Esophagus squamous epithelium (tissue), 5 donors: Measurements from ENCODE around the gene PCGF2. TPM values are rescaled to one million over a fixed set of nuclear protein-coding genes. Genes with fewer than 3 reads are reported as not detected.

Experiments used
- DNase-seq: peaks from one replicate; lab custom pipeline; 2025; lab: John Stamatoyannopoulos, UW
- H3K27ac ChIP-seq, 4 donors: fragments of 200-600 bp; sonication (generic); one replicate each; pipeline ENCODE4 v1.5.1; 2016 to 2019; ENCODE audit warnings: mild to moderate bottlenecking in 1 of 4
- H3K27me3 ChIP-seq, 4 donors: fragments of 200-600 bp; sonication (generic); 1 replicate in 3 of 4; 2 replicates in 1 of 4; pipeline versions ENCODE4 v1.5.1 to v1.6.0; 2017 to 2021; ENCODE audit warnings: antibody characterized with exemption in 1 of 4
- H3K36me3 ChIP-seq, 3 donors: fragments of 200-600 bp; sonication (generic); one replicate each; pipeline ENCODE4 v1.5.1; 2016 to 2019
- H3K4me1 ChIP-seq, 3 donors: fragments of 200-600 bp; sonication (generic); one replicate each; pipeline ENCODE4 v1.5.1; 2017 to 2019
- H3K4me3 ChIP-seq, 4 donors: fragments of 200-600 bp; sonication (generic); 1 replicate in 3 of 4; 2 replicates in 1 of 4; pipeline ENCODE4 v1.5.1; 2016 to 2019; ENCODE audit warnings: mild to moderate bottlenecking in 2 of 4, moderate library complexity in 1 of 4
- H3K9me3 ChIP-seq, 3 donors: fragments of 200-600 bp; sonication (generic); one replicate each; pipeline ENCODE4 v1.5.1; 2016 to 2019
- CTCF ChIP-seq, 6 experiments: fragments of 450-650 bp in 4 of 6; fragments of 200-600 bp in 2 of 6; sonication (generic) in 2 of 6; IDR thresholded peaks; one replicate each; pipeline ENCODE4 v1.5.1; 2016 to 2019; ENCODE audit warnings: antibody characterized with exemption in 6 of 6, mild to moderate bottlenecking in 4 of 6, moderate library complexity in 4 of 6
- POLR2A ChIP-seq, 4 donors: fragments of 450-650 bp; IDR thresholded peaks; one replicate each; pipeline ENCODE4 v1.6.1; 2017; ENCODE audit warnings: antibody characterized with exemption in 4 of 4, mild to moderate bottlenecking in 4 of 4, moderate library complexity in 3 of 4
- WGBS, 2 donors: methylation state at CpG; one replicate each; pipeline ENCODE4 v1.1.5; 2018; 5-methylcytosine and 5-hydroxymethylcytosine counted together
- intact Hi-C: fragments of 100-400 bp; cut with DNase I; formaldehyde crosslinking; loops from one replicate; pipeline ENCODE4 v1.15.0; 2022
- total RNA-seq, 4 donors: library from RNA; depleted of rRNA; stranded (reverse); fragments of >200 nt; gene quantifications; one replicate each; pipeline ENCODE4 v1.1.0, GENCODE V29; 2016
- donor health status: DM: yes; HTN: yes; CAD: no.

PCGF2 gene
- total RNA-seq, 4 donors from 2014 or later, result 2.5 to 11.8 (median 3.4) TPM

DNA sequence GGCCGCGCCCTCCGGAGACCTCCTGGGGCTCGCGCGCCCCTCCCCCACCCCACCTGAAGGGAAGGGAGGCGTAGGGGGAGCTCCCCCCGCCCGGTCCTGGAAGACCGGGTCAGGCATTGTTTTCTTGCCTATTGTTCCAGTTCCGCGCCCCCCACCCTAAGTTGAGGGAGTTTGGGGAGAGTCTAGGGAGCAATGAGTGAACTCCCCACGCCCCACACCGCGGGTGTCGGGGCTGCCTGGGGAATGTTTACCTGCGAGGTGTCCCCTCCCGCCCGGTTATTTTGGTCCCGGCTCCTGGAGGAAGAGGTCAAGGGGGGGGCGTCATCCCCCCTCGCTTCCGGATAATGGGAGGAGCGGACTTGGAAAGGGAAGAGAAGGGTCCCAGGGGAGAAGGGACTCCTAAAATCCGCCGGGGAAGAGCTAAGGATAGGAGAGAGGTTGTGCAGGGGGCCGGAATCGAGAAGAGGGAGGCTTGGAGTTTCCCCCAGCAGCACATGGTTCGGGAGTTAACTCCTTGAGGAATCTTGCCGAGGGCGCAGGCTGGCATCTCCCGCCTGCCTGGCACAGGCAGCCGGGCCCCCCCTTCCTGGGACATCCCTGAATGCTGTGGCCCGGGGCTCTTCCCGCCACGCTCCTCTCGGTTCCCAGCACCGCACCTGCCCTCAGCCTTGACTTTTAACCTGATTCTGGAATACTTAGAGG, 42.2 kb downstream of the PCGF2 start:
- Histone ChIP-seq H3K4me3 (peak overlapping the region; percentile 76 to 94 (median 90)), H3K9me3 (no peaks in the 10 kb centered on the region), H3K27me3 (no peaks in the 10 kb centered on the region), H3K27ac (peak overlapping the region; percentile 96 to 98 (median 96)), H3K4me1 (peaks cover 10 to 74% (median 27%) of the 10 kb centered on the region in 3 donors), H3K36me3 (peaks cover 0 to 37% (median 4%) of the 10 kb centered on the region in 3 donors)
- 0% methylated on average over 12 to 14 of the region's 38 CpGs for WGBS, 2 donors
- intact Hi-C loops, result loop anchor here (2.0 kb wide), 1 partner anchor 31 kb away; the partner anchor contains the start of gene EPOP
- DNase-seq, result no peak
- TF ChIP-seq POLR2A (IDR thresholded peaks at IDR 0.05), result no peak
- no peak for TF ChIP-seq CTCF (IDR thresholded peaks at IDR 0.05)

- Histone ChIP-seq H3K27ac (peak overlapping the region; percentile 96 to 98 (median 96)), H3K4me1 (peaks cover 10 to 78% (median 28%) of the 10 kb centered on the region in 3 donors), H3K9me3 (no peaks in the 10 kb centered on the region), H3K4me3 (peak overlapping the region; percentile 76 to 94 (median 90)), H3K27me3 (no peaks in the 10 kb centered on the region), H3K36me3 (peaks cover 0 to 32% (median 4%) of the 10 kb centered on the region in 3 donors)
- intact Hi-C loops, result loop anchor here (2.0 kb wide), 1 partner anchor 31 kb away; the partner anchor contains the start of gene EPOP
- no peak for DNase-seq
- TF ChIP-seq CTCF (IDR thresholded peaks at IDR 0.05) (no peak), POLR2A (IDR thresholded peaks at IDR 0.05) (no peak)
- WGBS, 2 donors, result 0 to 1% methylated on average over 10 to 11 of the region's 32 CpGs
Measured at GRCh38 chr17:38705523-38705802, 42.7 kb downstream of the PCGF2 start.

DNA sequence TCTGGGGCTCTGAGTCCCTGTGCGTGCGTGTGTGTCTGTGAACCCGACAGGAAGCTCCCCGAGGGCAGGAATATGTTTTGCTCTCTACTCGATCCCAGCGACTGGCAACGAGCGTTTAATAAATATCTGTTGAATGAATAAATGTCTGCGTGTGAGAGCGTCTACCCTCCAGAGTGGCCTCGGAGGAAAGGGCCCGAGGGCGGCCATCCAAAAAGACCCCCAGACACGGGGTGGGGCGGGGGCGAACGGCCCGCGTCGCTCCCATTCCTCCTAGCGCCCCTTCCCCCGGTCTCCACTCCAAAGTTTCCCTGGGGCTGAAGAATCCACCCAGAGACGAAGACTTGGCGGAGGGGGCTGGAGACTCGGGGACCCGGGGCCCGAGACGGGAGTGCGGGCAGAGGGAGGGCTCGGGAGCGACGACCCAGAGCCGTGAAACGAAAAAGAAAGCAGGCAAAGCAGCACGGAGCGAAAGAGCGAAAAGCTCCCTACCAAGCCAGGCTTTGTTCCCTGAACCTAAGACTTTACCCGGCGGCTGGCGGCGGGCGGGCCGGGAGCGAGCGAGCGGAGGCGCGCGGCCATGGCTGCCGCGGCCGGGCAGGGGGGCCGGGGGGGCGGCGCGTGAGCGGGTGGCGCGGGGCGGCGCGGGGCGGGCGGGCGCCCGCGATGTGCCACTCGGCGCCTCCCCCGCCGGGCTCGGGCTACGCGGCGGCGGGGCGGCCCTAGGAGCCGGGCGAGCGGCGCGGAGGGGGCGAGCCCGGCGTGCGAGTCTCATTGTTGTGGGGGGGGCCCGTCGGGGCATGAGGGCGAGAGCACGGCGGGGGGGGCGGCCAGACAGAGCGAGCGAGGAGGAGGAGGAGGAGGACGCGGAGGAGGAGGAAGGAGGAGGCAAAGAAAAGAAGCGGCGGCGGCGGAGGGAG, 43.3 kb downstream of the PCGF2 start, which contains the start of gene MLLT6:
Gene MLLT6, plus strand, starts transcription at position 668 of the 917 bp plus-strand sequence. CDS start 360 bp downstream, outside the sequence.
- WGBS, 2 donors, result 0 to 1% methylated on average over 22 to 29 of the region's 100 CpGs
- intact Hi-C loops, result loop anchor here (2.0 kb wide), 1 partner anchor 30 kb away; the partner anchor contains the start of gene EPOP
- no peak for DNase-seq

DNA sequence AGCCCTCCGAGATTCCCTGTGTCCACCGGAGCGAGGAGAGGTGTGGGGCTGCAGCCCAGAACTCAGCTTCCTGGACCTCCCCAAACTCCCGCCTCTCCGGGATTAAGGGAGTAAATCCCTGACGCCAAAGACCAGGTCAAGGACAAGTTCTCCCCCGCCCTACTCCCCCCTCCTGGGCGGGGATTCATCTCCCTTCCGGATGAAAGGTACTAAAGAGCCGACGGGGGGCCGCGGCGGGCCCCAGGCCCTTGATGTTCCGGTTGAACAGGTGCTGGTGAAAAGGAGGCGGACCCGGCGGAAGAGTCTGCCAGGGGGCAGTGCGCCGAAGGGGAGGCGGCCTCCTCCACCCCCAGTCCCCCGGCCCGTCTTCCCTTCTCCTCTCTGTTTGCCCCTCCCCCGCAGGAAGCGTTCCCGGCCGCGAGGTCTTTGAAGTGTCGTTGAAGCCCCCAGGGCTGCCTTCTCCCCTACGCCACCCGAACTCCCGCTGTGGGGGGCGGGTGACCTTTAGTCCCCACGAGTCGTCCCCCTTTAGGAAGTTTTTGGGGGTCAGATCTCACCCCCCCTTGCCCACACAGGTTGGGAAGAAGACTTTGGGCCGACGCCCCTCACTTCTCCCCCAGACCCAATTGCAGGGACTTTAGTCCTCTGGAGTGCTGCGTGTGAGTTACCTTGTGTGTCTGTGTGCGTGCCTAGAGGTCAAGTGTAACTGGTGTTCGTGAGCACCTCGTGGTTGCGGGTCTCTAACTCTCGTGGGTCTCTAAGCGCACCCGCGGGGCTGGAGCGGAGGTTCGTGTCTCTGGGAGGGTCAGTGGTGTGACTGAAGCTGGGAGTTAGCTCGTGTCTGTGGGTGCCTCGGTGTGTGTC, 44.2 kb downstream of the PCGF2 start:
- peaks cover 0 to 17% (median 0%) of the 10 kb centered on the region in 3 donors for H3K36me3 ChIP-seq
- H3K9me3 ChIP-seq, result no peaks in the 10 kb centered on the region
- intact Hi-C loops, result loop anchor here (2.0 kb wide), 1 partner anchor 29 kb away; the partner anchor contains the start of gene EPOP
- H3K27me3 ChIP-seq, result no peaks in the 10 kb centered on the region
- TF ChIP-seq POLR2A (IDR thresholded peaks at IDR 0.05), result peak in 3 of 4 donors; percentile 3 to 48 (median 24)
- TF ChIP-seq CTCF (IDR thresholded peaks at IDR 0.05), result no peak
- H3K27ac ChIP-seq, result peak overlapping the region; percentile 96 to 98 (median 96)
- WGBS, 2 donors, result 0 to 1% methylated on average over 13 to 15 of the region's 50 CpGs
- peaks cover 10 to 79% (median 28%) of the 10 kb centered on the region in 3 donors for H3K4me1 ChIP-seq
- H3K4me3 ChIP-seq, result peak overlapping the region; percentile 76 to 94 (median 90)
- peak; percentile 32 for DNase-seq

More for the DNA sequence above, 43.3 kb downstream of the PCGF2 start, which contains the start of gene MLLT6:
- Histone ChIP-seq H3K27me3 (no peaks in the 10 kb centered on the region), H3K4me3 (peak within 1 kb of the TSS; percentile 76 to 94 (median 90)), H3K36me3 (peaks cover 0 to 26% (median 4%) of the 10 kb centered on the region in 3 donors), H3K27ac (peak within 1 kb of the TSS; percentile 96 to 98 (median 96)), H3K9me3 (no peaks in the 10 kb centered on the region), H3K4me1 (peaks cover 10 to 79% (median 28%) of the 10 kb centered on the region in 3 donors)
- TF ChIP-seq CTCF (IDR thresholded peaks at IDR 0.05) (no peak), POLR2A (IDR thresholded peaks at IDR 0.05) (peak in 1 of 4 donors; percentile 52)
